GM12878 (cell line): ENCODE measurements around the gene AHNAK2. TPM values are rescaled to one million over a fixed set of nuclear protein-coding genes. Genes with fewer than 3 reads are reported as not detected.

ENCODE experiments used
- ATAC-seq: fragments of 200-7000 bp; cut with Tn5 transposase; 3 replicates; pipeline ENCODE4 v1.9.1; 2020; ENCODE audit warnings: mild to moderate bottlenecking, moderate library complexity
- BruUV-seq: library from RNA; stranded (reverse); fragments of 400-500 nt; replicated peaks from 2 replicates; lab custom pipeline; 2021; lab: Mats Ljungman, UMichigan
- CTCF ChIA-PET: fragments of 300-600 bp; sonication (Branson Sonifier 250); formaldehyde crosslinking; extraction: SDS; loops from one replicate; lab custom pipeline; 2021; ENCODE audit warnings: inconsistent platforms; lab: Yijun Ruan, JAX
- POLR2A ChIA-PET: fragments of 350-600 bp; formaldehyde crosslinking; extraction: SDS; loops from one replicate; lab custom pipeline; 2021; ENCODE audit warnings: inconsistent platforms; lab: Charles Lee
- RAD21 ChIA-PET: fragments of 300-600 bp; sonication (Branson Sonifier 250); formaldehyde crosslinking; loops from one replicate; lab custom pipeline; 2023; ENCODE audit warnings: antibody characterized with exemption; ENCODE audit not compliant: unreplicated experiment; lab: Charles Lee
- SMC1A ChIA-PET: fragments of 300-600 bp; sonication (Branson Sonifier 250); formaldehyde crosslinking; loops from one replicate; lab custom pipeline; 2023; ENCODE audit not compliant: unreplicated experiment, uncharacterized antibody; lab: Charles Lee
- DNase-seq: peaks from one replicate; pipeline ENCODE4 v3.0.0-alpha.2; 2011; ENCODE audit warnings: low read depth, low spot score
- FAIRE-seq: peaks from 3 replicates; lab custom pipeline; 2011; peaks lifted over from hg19 to GRCh38; lab: Jason Lieb, UNC
- H2AFZ ChIP-seq: 2 replicates; pipeline ENCODE4 v1.6.0; 2011; ENCODE audit warnings: low read depth, low read length, control low read depth; ENCODE audit not compliant: control insufficient read depth
- H3K27ac ChIP-seq: 2 replicates; pipeline ENCODE4 v1.5.1; 2011; ENCODE audit warnings: control low read depth; ENCODE audit not compliant: control insufficient read depth, insufficient read depth
- H3K27me3 ChIP-seq, 2 experiments: replicated peaks in 1 of 2; 2 replicates each; pipeline versions ENCODE4 v1.6.0 to v1.6.1; 2011; ENCODE audit warnings: low read length in 1 of 2; ENCODE audit not compliant: control insufficient read depth in 2 of 2, insufficient read depth in 2 of 2
- H3K36me3 ChIP-seq, 2 experiments: 2 replicates each; pipeline ENCODE4 v1.5.1; 2011; ENCODE audit warnings: low read length in 1 of 2; ENCODE audit not compliant: control insufficient read depth in 2 of 2, insufficient read depth in 2 of 2
- H3K4me1 ChIP-seq: 2 replicates; pipeline ENCODE4 v1.6.1; 2011; ENCODE audit warnings: mild to moderate bottlenecking, low read length, moderate library complexity, mixed read lengths; ENCODE audit not compliant: control insufficient read depth, insufficient read depth
- H3K4me2 ChIP-seq: 2 replicates; pipeline ENCODE4 v1.6.0; 2011; ENCODE audit warnings: control low read depth; ENCODE audit not compliant: control insufficient read depth, insufficient read depth
- H3K4me3 ChIP-seq: fragments of 200-600 bp; sonication (generic); 2 replicates; pipeline ENCODE4 v1.5.1; 2016
- H3K79me2 ChIP-seq: 2 replicates; pipeline ENCODE4 v1.6.0; 2011; ENCODE audit warnings: low read length; ENCODE audit not compliant: control insufficient read depth, insufficient read depth
- H3K9ac ChIP-seq: 2 replicates; pipeline ENCODE4 v1.8.0; 2011; ENCODE audit warnings: low read length, control low read depth, mixed read lengths; ENCODE audit not compliant: control insufficient read depth, insufficient read depth
- H3K9me3 ChIP-seq: replicated peaks from 3 replicates; pipeline ENCODE4 v1.5.1; 2011; ENCODE audit warnings: mild to moderate bottlenecking, low read length; ENCODE audit not compliant: control insufficient read depth, insufficient read depth
- H4K20me1 ChIP-seq: 2 replicates; pipeline ENCODE4 v1.6.0; 2011; ENCODE audit not compliant: control insufficient read depth, insufficient read depth
- ATF7 ChIP-seq: fragments of 450-650 bp; IDR thresholded peaks from 2 replicates; pipeline ENCODE4 v1.6.1; 2016; ENCODE audit warnings: low read depth, mild to moderate bottlenecking
- BCL11A ChIP-seq: IDR thresholded peaks from 2 replicates; pipeline ENCODE4 v1.6.1; 2011; ENCODE audit warnings: low read depth, low read length
- E2F8 ChIP-seq: fragments of 450-650 bp; IDR thresholded peaks from 2 replicates; pipeline ENCODE4 v1.6.1; 2018; ENCODE audit warnings: mild to moderate bottlenecking, low read depth, moderate library complexity; ENCODE audit not compliant: partially characterized antibody
- EED ChIP-seq: sonication (generic); IDR thresholded peaks from 2 replicates; pipeline ENCODE4 v1.6.1; 2016; ENCODE audit warnings: antibody characterized with exemption, low read depth
- ESRRA ChIP-seq: IDR thresholded peaks from 2 replicates; pipeline ENCODE4 v1.6.1; 2012; ENCODE audit warnings: mild to moderate bottlenecking, low read length, improper control_type of control experiment
- ETV6 ChIP-seq, 2 experiments: fragments of 450-650 bp in 1 of 2; IDR thresholded peaks in 1 of 2; conservative IDR thresholded peaks in 1 of 2; 2 replicates each; pipeline ENCODE4 v1.6.1; 2014; ENCODE audit warnings: antibody characterized with exemption in 1 of 2, borderline replicate concordance in 1 of 2, low read depth in 1 of 2, mild to moderate bottlenecking in 1 of 2, moderate library complexity in 1 of 2
- IKZF1 ChIP-seq: fragments of 450-650 bp; conservative IDR thresholded peaks from 2 replicates; pipeline ENCODE4 v1.6.1; 2017; ENCODE audit warnings: antibody characterized with exemption, mild to moderate bottlenecking
- MXI1 ChIP-seq: fragments of 150-350 bp; IDR thresholded peaks from 2 replicates; pipeline ENCODE4 v1.6.1; 2011; ENCODE audit warnings: low read depth, mild to moderate bottlenecking, inconsistent platforms, low read length, improper control_type of control experiment
- MYB ChIP-seq: fragments of 150-350 bp; IDR thresholded peaks from 2 replicates; pipeline ENCODE4 v1.6.1; 2014; ENCODE audit warnings: mild to moderate bottlenecking, low read depth, low read length, borderline replicate concordance
- NFXL1 ChIP-seq: fragments of 450-650 bp; IDR thresholded peaks from 2 replicates; pipeline ENCODE4 v1.6.1; 2017; ENCODE audit warnings: antibody characterized with exemption, mild to moderate bottlenecking, borderline replicate concordance
- NRF1 ChIP-seq: conservative IDR thresholded peaks from 2 replicates; pipeline ENCODE4 v1.6.1; 2011; ENCODE audit warnings: mild to moderate bottlenecking, low read depth, low read length, improper control_type of control experiment
- RAD51 ChIP-seq: fragments of 450-650 bp; IDR thresholded peaks from 2 replicates; pipeline ENCODE4 v1.6.1; 2016; ENCODE audit warnings: moderate library complexity, mild to moderate bottlenecking, inconsistent platforms
- SMC3 ChIP-seq: IDR thresholded peaks from 2 replicates; pipeline ENCODE4 v1.6.1; 2011; ENCODE audit warnings: low read length, improper control_type of control experiment, borderline replicate concordance
- SUZ12 ChIP-seq: fragments of 200-600 bp; sonication (generic); IDR thresholded peaks from one replicate; pipeline ENCODE4 v1.6.1; 2018; ENCODE audit warnings: antibody characterized with exemption, mild to moderate bottlenecking; ENCODE audit not compliant: unreplicated experiment
- TCF12 ChIP-seq: IDR thresholded peaks from 2 replicates; pipeline ENCODE4 v1.6.1; 2011; ENCODE audit warnings: low read depth, mild to moderate bottlenecking, low read length
- ZNF384 ChIP-seq: IDR thresholded peaks from 2 replicates; pipeline ENCODE4 v1.6.1; 2012; ENCODE audit warnings: low read depth, mild to moderate bottlenecking, low read length, improper control_type of control experiment, borderline replicate concordance
- WGBS: methylation state at CpG from one replicate; pipeline ENCODE4 v1.1.6; 2016; ENCODE audit warnings: low lambda C conversion rate; ENCODE audit not compliant: insufficient replicate concordance, insufficient coverage; ENCODE audit errors: missing lambda C conversion rate; 5-methylcytosine and 5-hydroxymethylcytosine counted together
- in situ Hi-C: fragments of 300-500 bp; cut with MboI; formaldehyde crosslinking; loops from 9 replicates; pipeline ENCODE4 v1.14.3; 2018; ENCODE audit warnings: mixed read lengths
- intact Hi-C: fragments of 100-400 bp; cut with micrococcal nuclease; formaldehyde crosslinking; loops from one replicate; pipeline ENCODE4 v1.14.2; 2022; ENCODE audit not compliant: unreplicated experiment
- polyA plus RNA-seq, 11 experiments: library from polyadenylated mRNA; depleted of rRNA in 4 of 11; unstranded in 6 of 11; stranded (reverse) in 5 of 11; fragments of >200 nt; fragmentation: Nextera tagmentation in 4 of 11; fragmentation: Illumina TruSeq in 1 of 11; extraction: Ambion mirVana in 4 of 11; extraction: Trizol in 1 of 11; gene quantifications; 1 replicate in 1 of 11; 2 replicates in 10 of 11; pipeline versions ENCODE4 v1.2.1 to v1.2.3, GENCODE V29; 2011 to 2016; ENCODE audit warnings: inconsistent platforms in 2 of 11, missing spikeins in 2 of 11, low read depth in 1 of 11
- total RNA-seq, 4 experiments: library from RNA; depleted of rRNA in 3 of 4; stranded (reverse); fragments of >200 nt in 3 of 4; fragmentation: Illumina TruSeq in 1 of 4; extraction: Trizol in 1 of 4; gene quantifications; 2 replicates each; pipeline versions ENCODE4 v1.2.1 to v1.2.3, GENCODE V29; 2013 to 2021

Gene AHNAK2
- total and polyA plus RNA-seq, 10 of the 15 experiments (the other 5 are each of a cell fraction or from before 2014, with no cell fraction given): 0.03 to 0.10 TPM; not detected in 8

GRCh38 chr14:104927432-104927816, 50.8 kb downstream of the AHNAK2 start:
- Histone ChIP-seq H3K27me3 (peaks cover 0 to 2% of the 10 kb centered on the region in 2 experiments; a peak in 2 of 4 replicates), H4K20me1 (no peaks in the 10 kb centered on the region; the same call in 1 of the 2 replicates), H3K4me2 (peak overlapping the region; percentile 90), H3K4me3 (no peak overlapping the region), H3K4me1 (peaks cover 48% of the 10 kb centered on the region), H3K36me3 (no peaks in the 10 kb centered on the region), H3K9ac (no peak overlapping the region), H2AFZ (no peak overlapping the region), H3K27ac (no peak overlapping the region), H3K79me2 (0 out of 2 replicates have a peak, but pooled peaks cover 2% of the 10 kb centered on the region), H3K9me3 (peaks cover 6% of the 10 kb centered on the region; the same call in 2 of the 3 replicates)
- ChIA-PET CTCF (interaction anchor here (0.6 kb wide), 1 partner anchor 232 kb away, joined by 3 read pairs; no protein-coding TSS in a partner anchor), RAD21 (no interaction called here), POLR2A (no interaction called here), SMC1A (no interaction called here)
- TF ChIP-seq BCL11A (no peak), SUZ12 (no peak), E2F8 (no peak), MXI1 (no peak), EED (no peak), ZNF384 (no peak), RAD51 (no peak), ATF7 (no peak), TCF12 (no peak), ESRRA (no peak), ETV6 (conservative IDR thresholded peaks at IDR 0.05 in 1 of 2, IDR thresholded peaks at IDR 0.05 in 1 of 2; ENCODE audit: borderline replicate concordance in 1 of 2, low read depth in 1 of 2) (no peak), IKZF1 (no peak), NFXL1 (no peak), MYB (no peak), SMC3 (no peak), NRF1 (no peak)
- FAIRE-seq (no peak), DNase-seq (no peak), ATAC-seq (no peak)
- 49% methylated on average over 10 of the region's 10 CpGs for WGBS
- in situ Hi-C loops: no loop called here
- intact Hi-C loops: no loop called here
- no TSS peak for BruUV-seq
